Thoracic aorta (tissue), 2 donors: ENCODE measurements around the gene ARHGAP6. TPM values are rescaled to one million over a fixed set of nuclear protein-coding genes. Genes with fewer than 3 reads are reported as not detected.

Source experiments
- ATAC-seq: fragments of 150-250 bp; one replicate; pipeline ENCODE4 v1.8.0; 2017; ENCODE audit warnings: low read depth; ENCODE audit not compliant: insufficient number of reproducible peaks, low FRiP score
- DNase-seq: peaks from one replicate; pipeline ENCODE4 v3.0.0-alpha.2; 2020; ENCODE audit warnings: low spot score
- H3K27ac ChIP-seq, 2 donors: fragments of 200-600 bp; sonication (generic); 1 replicate in 1 of 2; 2 replicates in 1 of 2; pipeline ENCODE4 v1.5.1; 2016; ENCODE audit warnings: mild to moderate bottlenecking in 2 of 2, moderate library complexity in 2 of 2
- H3K27me3 ChIP-seq: fragments of 200-600 bp; sonication (generic); replicated peaks from 2 replicates; pipeline ENCODE4 v1.6.0; 2016; ENCODE audit warnings: mild to moderate bottlenecking; ENCODE audit not compliant: insufficient read depth
- H3K36me3 ChIP-seq: fragments of 200-600 bp; sonication (generic); one replicate; pipeline ENCODE4 v1.5.1; 2016
- H3K4me1 ChIP-seq, 2 donors: fragments of 200-600 bp; sonication (generic); 1 replicate in 1 of 2; 2 replicates in 1 of 2; pipeline versions ENCODE4 v1.5.1 to v1.6.0; 2016; ENCODE audit warnings: low read depth in 2 of 2, mild to moderate bottlenecking in 1 of 2; ENCODE audit not compliant: control insufficient read depth in 1 of 2
- H3K4me3 ChIP-seq: fragments of 200-600 bp; sonication (generic); 2 replicates; pipeline ENCODE4 v1.5.1; 2016; ENCODE audit warnings: mild to moderate bottlenecking
- H3K9me3 ChIP-seq: fragments of 200-600 bp; sonication (generic); 2 replicates; pipeline ENCODE4 v1.5.1; 2016
- CTCF ChIP-seq: fragments of 200-600 bp; sonication (generic); IDR thresholded peaks from one replicate; pipeline ENCODE4 v1.5.1; 2019; ENCODE audit warnings: antibody characterized with exemption
- total RNA-seq, 2 donors: library from RNA; depleted of rRNA; stranded (reverse); fragments of >200 nt; gene quantifications; one replicate each; pipeline versions ENCODE4 v1.1.0 to v1.2.3, GENCODE V29; 2016

ARHGAP6 gene
- total RNA-seq, 2 donors from 2014 or later: 14.6 to 22.3 TPM

GRCh38 chrX:11434607-11435006, 231.1 kb downstream of the ARHGAP6 start:
- DNase-seq: no peak
- no peak overlapping the region for H3K27ac ChIP-seq
- H3K4me3 ChIP-seq: no peak overlapping the region
- no peaks in the 10 kb centered on the region for H3K9me3 ChIP-seq
- H3K27me3 ChIP-seq: no peaks in the 10 kb centered on the region
- ATAC-seq: no peak
- peaks cover 0 to 20% of the 10 kb centered on the region in 2 donors for H3K4me1 ChIP-seq
- no peaks in the 10 kb centered on the region for H3K36me3 ChIP-seq
- no peak for TF ChIP-seq CTCF

DNA sequence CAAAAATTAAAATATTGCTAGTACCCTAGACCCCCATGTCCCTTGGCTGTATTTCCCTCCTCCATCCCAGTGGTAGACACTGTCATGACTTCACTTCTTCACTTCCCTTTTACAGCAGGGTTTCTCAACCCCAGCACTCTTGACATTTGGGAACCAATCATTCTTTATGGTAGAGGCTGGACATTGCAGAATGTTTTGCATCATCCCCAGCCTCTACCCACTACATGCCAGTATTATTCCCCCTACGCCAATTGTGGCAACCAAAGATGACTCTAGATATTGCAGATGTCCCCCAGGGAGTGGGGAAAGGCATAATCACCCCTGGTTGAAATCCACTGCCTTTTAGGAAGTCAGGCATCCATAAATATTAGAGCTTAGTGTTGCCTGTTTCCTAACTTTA, 233.9 kb downstream of the ARHGAP6 start:
- ATAC-seq: no peak
- Histone ChIP-seq H3K4me3 (no peak overlapping the region), H3K9me3 (no peaks in the 10 kb centered on the region), H3K4me1 (peaks cover 0 to 7% of the 10 kb centered on the region in 2 donors), H3K36me3 (no peaks in the 10 kb centered on the region), H3K27me3 (no peaks in the 10 kb centered on the region), H3K27ac (no peak overlapping the region)
- no peak for TF ChIP-seq CTCF
- no peak for DNase-seq

- Histone ChIP-seq H3K4me1 (peaks cover 0 to 4% of the 10 kb centered on the region in 2 donors), H3K27ac (no peak overlapping the region), H3K4me3 (no peak overlapping the region), H3K9me3 (no peaks in the 10 kb centered on the region), H3K27me3 (no peaks in the 10 kb centered on the region), H3K36me3 (no peaks in the 10 kb centered on the region)
- ATAC-seq (no peak), DNase-seq (no peak)
- TF ChIP-seq CTCF: no peak
Measured at GRCh38 chrX:11430271-11430670, 235.4 kb downstream of the ARHGAP6 start.

DNA sequence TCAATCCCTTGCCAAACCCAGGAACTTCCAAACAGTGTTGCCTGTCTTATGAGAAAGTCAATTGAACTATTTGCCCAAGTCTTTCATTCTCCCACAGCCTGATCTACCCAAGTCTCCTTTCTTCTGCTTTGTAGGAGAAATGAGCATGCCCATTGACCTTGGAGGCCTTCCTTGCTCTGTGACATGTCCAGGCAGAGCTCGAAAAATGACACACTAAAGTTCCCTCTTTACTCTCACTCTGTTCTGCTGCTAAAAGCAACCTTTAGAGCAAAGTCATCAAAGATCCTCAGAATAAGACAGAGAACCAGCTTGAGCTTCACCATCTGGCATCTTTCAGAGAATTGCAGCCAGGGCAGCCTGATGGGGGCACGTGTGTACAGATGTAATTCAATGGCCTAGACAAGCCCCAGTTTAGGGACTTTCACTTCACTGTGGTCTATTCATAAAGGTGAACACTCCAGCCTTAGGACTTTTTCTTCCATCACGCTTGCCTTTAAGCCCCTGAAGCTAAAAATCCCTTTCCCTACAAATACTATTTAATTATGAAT, 236.1 kb downstream of the ARHGAP6 start:
- ATAC-seq: no peak
- Histone ChIP-seq H3K4me3 (no peak overlapping the region), H3K27me3 (no peaks in the 10 kb centered on the region), H3K4me1 (no peaks in the 10 kb centered on the region), H3K36me3 (no peaks in the 10 kb centered on the region), H3K27ac (no peak overlapping the region), H3K9me3 (no peaks in the 10 kb centered on the region)
- TF ChIP-seq CTCF: no peak
- no peak for DNase-seq

DNA sequence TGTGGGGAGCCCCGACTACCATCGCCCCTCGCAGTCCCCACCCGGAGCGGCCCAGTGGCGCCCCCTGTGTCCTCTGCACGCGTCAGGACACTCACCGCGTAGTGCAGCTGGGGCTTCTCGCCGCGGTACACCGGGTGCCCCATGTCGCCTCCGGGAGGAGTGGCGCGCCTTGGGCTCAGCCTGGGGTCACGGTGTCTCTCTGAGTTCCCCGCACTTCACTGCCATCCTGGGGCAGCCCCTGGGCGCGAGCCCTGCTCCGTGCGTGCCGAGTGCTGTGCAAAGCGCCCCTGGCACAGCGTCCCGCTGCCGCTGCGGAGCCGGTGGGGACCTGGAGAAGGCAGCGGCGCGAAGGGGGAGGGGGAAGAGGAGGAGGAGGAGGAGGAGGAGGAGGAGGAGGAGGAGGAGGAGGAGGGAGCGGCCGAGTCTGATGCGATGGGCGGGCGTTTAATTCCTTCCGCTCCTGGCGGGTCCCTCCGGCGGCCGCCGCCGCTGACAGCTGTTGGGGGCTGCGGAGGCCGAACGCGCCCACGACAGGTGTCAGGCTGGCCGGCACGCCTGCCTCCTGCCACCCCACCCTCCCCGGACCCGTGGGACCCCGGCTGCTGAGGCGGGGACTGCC, 238.2 kb downstream of the ARHGAP6 start:
- Histone ChIP-seq H3K4me1 (peaks cover 0 to under 1% of the 10 kb centered on the region in 2 donors), H3K9me3 (no peaks in the 10 kb centered on the region), H3K36me3 (no peaks in the 10 kb centered on the region), H3K27me3 (no peaks in the 10 kb centered on the region), H3K4me3 (peak overlapping the region; percentile 79), H3K27ac (peak overlapping the region; percentile 34 to 67)
- no peak for TF ChIP-seq CTCF
- DNase-seq: no peak
- ATAC-seq: no peak
